ENCODE measurements around the gene DTYMK.

Gene DTYMK

GRCh38 chr2:241649927-241650326, 36.7 kb downstream of the DTYMK start:
- no peak for DNase-seq (ENCODE audit: low spot score)

DNA sequence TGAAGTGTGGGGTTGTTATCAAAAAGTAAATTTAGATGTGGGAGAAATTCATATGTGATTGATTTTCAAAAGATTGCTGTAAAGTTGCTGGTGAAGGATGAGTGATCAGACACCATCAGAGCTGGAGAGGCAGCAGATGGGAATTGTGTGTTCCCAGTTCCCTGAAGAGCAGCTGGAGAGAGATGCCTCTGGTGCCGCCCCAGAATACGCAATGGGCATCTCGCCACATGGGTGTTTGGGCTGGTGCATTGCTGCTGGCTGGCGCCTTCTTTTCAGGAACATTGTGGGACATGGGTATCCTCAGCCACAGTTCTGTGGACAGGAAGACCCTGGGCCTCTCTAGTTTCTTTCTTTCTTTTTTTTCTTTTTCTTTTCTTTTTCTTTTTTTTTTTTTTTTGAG, 37.2 kb downstream of the DTYMK start:
- DNase-seq (ENCODE audit: low spot score): no peak

- no peak for DNase-seq (ENCODE audit: low spot score)
These were observed 38.2 kb downstream of the DTYMK start for GRCh38 chr2:241648453-241648852.

DNA sequence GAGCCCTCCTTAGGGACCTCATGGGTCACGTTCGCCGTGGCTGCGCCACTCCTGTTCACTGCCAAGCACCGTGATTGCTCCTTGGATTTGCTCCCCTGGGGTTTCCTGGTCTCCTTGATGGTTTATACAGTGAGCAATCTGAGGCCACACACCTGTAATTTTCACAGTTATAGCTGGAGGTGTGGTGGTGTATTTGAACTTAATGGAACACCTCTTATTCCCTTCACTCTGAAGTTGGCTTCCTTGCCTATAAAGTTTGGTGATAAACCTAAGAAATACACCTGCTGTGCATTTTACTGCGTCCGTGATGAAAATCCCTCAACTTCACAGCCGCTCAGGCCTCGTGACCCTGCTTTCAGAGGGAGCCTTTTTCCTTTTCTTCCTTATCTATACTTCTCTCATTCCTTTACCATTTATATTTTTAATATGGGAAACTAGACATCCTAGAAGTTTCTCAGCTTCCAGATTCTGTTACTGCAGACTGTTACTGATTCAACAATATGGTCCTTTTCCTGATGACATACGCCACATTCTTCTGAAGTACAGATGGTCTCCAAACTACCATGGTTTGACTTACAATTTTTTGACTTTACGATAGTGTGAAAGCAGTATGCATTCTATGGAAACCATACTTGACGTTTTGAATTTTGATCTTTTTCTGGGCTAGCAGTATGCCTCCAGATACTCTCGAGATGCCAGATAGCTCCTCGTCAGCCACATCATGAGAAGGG, 40.5 kb downstream of the DTYMK start:
- DNase-seq (ENCODE audit: low spot score): no peak

GRCh38 chr2:241645056-241645914, 41.3 kb downstream of the DTYMK start:
- no peak for DNase-seq (ENCODE audit: low spot score)

GRCh38 chr2:241641631-241642030, 45.0 kb downstream of the DTYMK start:
- no peak for DNase-seq (ENCODE audit: low spot score)

GRCh38 chr2:241640165-241640795, 46.3 kb downstream of the DTYMK start:
- DNase-seq (ENCODE audit: low spot score): no peak

DNA sequence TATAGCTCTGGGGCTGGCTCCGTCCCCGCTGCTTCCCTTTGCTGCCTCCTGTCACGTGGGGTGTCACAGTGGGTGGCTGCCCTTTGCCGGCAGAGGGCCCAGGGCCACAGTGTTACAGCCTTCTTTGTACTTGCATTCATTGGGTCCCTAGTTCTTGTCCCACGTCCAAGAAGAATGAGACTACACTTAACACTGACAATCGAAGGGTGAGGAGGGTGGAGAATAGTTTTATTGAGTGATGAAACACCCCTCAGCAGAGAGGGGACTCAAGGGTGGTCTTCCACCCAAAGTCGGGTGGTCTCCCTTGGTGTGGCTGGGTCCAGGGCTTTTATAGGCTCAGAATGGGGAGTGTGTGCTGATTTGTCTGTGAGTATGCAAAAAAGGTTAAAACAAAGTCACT, 47.2 kb downstream of the DTYMK start:
- DNase-seq (ENCODE audit: low spot score): no peak

DNA sequence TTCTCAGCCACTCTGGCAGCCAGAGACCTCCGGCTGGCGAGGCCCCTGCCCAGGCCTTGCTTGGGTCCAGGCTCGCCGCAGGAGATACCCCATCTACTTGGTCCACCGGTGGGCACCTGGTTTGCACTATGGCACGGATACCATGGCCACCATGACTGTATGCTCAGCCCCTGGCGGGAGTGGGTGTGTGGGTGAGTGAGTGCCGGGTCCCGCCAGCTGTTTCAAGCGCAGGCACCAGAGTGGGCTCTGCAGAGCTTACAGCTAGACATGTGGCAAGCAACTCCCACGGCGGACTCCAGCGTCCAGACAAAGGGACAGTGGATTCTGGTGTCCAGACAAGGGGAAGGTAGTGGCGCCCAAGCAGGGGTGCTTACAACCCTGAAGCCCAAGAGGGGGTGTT, 47.7 kb downstream of the DTYMK start:
- DNase-seq (ENCODE audit: low spot score): no peak

GRCh38 chr2:241637795-241638660, 48.6 kb downstream of the DTYMK start:
- DNase-seq (ENCODE audit: low spot score): no peak

DNA sequence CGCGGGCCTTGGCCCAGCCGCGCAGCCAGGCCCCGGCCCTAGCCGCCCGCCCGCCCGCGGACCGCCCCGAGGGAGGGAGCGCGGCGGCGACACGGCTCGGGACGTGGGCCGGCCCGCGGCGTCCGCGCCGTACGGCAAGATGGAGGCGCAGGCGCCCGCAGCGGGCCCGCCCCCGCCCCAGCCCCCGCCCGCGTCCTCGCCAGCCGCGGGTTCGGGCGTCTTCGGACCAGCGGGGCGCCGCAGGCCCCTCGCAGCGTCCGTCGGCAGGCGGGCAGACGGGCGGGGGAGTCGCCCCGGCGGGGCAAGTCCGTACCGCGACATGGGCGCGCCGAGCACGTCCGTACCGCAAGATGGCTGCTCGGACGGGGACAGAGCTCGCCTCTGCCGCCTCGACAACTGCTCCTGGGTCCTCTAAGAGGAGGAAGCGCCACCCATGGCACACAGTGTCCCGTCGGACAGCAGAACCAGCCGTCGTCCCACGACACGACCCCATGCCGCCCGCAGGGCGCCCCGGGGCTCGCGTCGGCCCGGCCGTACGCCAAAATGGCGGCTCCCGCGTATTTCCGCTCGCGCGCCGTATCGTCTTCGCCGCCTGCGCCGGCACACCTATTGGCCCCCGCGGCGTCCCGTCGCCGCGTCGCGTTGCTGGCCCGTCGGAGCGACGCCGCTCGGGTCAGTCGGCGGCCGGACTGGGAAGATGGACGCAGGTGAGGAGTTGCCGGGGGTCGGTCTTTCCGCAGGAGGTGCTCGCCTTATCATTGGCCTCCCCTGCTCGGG, 49.4 kb downstream of the DTYMK start, which contains the start of the genes ATG4B and THAP4:
TSS of gene ATG4B (plus strand) at position 676 of the 777 bp plus-strand sequence. CDS start at position 698, 22 bp downstream.
TSS of gene THAP4 (minus strand) at position 141 of the 777 bp plus-strand sequence. CDS start 141 bp downstream, outside the sequence.
- DNase-seq (ENCODE audit: low spot score): peak; percentile 86

- DNase-seq (ENCODE audit: low spot score): peak; percentile 30
These were observed 50.2 kb downstream of the DTYMK start for GRCh38 chr2:241636182-241637017.

- no peak for DNase-seq (ENCODE audit: low spot score)
These were observed 50.9 kb downstream of the DTYMK start for GRCh38 chr2:241635756-241636155.

DNA sequence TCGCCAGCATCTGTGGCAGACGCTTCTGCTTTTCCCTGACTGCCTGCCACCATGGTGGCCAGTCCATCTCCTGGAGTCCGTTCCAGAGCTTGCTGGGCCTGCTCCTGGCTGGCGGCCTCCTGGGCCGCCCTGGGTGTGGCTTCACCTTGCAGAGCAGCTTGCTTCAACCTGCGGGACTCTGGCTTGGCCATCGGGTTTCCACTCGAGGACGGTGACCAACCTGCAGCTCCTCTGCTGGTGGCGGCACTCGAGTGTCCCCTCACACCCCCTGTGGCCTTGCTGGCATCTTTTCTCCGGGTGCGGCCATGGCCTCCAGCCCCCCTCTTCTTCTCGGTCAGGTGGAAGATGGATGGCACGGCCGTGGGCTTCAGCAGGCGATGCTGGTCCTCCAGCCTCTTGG, 53.1 kb downstream of the DTYMK start:
- no peak for DNase-seq (ENCODE audit: low spot score)

DNA sequence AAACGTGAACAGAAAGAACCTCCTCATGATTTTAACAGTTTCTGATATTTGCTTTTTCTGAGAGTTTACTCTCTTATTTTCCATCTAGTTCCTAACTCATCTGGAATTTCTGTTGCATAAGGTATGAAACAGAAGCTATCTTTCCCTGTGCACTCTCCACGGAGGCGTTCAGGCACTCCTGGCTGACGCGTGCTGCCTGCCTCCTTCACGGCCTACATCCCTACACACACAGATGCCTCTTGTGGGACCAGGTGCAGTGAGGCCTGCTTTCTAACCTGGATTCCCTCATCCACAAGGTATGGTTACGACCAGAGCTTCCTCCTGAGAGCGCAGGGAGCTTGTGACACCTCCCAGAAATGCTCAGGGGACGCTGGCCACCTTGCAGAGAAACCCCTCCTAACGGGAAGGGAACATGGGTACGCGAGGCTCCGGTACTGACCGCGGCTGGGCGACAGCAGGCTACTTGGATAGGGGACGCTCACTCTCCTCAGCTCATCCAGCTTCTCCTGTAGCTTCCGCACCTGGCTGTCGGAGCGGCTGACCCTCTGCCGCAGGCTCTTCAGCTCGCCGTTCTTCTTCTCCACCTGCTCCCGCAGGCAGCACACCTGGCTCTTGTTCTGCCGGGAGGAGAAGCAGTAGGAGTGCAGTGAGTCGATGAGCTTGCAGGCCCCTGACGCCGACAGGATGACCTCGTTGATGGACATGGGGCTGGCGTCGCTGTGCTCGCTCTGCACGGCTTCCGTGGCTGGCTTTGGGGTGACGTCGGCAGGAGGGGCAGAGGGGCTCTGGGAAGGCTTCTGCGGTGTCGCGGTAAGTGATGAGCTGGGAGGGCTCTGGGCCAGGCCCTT, 53.9 kb downstream of the DTYMK start:
- no peak for DNase-seq (ENCODE audit: low spot score)

DNA sequence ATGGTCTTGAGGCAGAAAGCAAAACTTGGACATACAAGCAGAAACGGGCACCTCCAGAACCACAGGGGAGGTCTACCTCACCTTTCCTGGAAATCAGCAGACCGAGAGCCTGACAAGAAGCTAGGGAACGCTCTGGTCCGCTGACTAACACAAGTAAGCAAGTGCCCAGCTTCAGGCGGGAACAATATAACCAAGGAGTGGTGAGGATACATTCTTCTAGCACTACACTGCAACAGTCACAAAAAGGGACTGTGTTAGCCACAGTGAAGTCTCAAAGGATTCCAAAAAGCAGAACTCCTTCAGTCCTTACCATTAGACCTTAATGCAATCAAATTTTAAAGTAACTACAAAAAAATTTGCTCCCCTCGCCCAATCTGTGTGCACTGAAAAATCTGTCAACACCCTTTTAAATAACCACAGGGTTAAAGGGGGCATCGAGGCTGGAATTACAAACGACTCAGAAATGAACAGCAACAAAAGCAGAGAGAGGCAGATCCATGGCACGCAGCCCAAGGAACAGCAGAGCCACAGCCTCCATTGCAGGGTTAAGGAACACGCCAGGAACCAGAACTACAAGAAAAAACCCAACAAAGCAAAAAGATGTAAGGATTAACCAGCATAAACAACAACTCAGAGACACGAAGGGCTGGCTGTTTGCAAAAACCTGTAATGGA, 56.7 kb downstream of the DTYMK start:
- DNase-seq (ENCODE audit: low spot score): no peak

DNA sequence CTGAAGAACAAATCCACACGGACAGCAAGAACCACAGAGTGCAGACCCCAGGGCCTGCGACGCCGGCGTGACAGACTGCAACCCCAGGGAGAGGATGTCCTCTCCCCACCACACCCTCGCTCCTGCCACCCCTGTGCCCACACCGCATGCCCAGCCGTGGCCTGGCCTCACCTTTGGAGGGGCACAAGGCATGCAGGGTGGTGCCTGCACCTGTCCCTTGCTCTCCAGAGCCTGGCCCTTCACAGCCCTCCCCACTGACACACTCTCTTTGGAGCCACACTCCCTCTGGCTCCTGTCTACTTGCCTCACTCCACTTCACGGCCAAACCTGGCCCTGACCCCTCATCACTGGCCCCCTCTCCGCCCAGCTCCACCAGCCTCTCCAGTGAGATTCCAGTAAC, 58.9 kb downstream of the DTYMK start:
- DNase-seq (ENCODE audit: low spot score): no peak
